Astrocyte (in vitro differentiated cells and primary cell): ENCODE measurements around the gene RPS21. TPM values are rescaled to one million over a fixed set of nuclear protein-coding genes. Genes with fewer than 3 reads are reported as not detected.

Experiments
- DNase-seq: peaks from one replicate; pipeline ENCODE4 v3.0.0-alpha.2; 2010; ENCODE audit warnings: low read depth
- FAIRE-seq: peaks from 2 replicates; lab custom pipeline; 2011; peaks lifted over from hg19 to GRCh38; lab: Jason Lieb, UNC
- H2AFZ ChIP-seq: 2 replicates; pipeline ENCODE4 v1.6.0; 2012; ENCODE audit warnings: low read depth, low read length, inconsistent platforms
- H3K27ac ChIP-seq: 2 replicates; pipeline ENCODE4 v1.5.1; 2011; ENCODE audit warnings: low read depth, low read length, inconsistent platforms
- H3K27me3 ChIP-seq: 2 replicates; pipeline ENCODE4 v1.6.0; 2011; ENCODE audit warnings: low read length, inconsistent platforms; ENCODE audit not compliant: insufficient read depth
- H3K36me3 ChIP-seq: 2 replicates; pipeline ENCODE4 v1.5.1; 2011; ENCODE audit warnings: low read length, inconsistent platforms; ENCODE audit not compliant: insufficient read depth
- H3K4me1 ChIP-seq: 2 replicates; pipeline ENCODE4 v1.5.1; 2011; ENCODE audit warnings: low read length, inconsistent platforms; ENCODE audit not compliant: insufficient read depth
- H3K4me2 ChIP-seq: 2 replicates; pipeline ENCODE4 v1.6.0; 2012; ENCODE audit warnings: low read length, inconsistent platforms
- H3K4me3 ChIP-seq: 2 replicates; pipeline ENCODE4 v1.5.1; 2011; ENCODE audit warnings: low read depth, mild to moderate bottlenecking, low read length, inconsistent platforms; ENCODE audit not compliant: insufficient read depth
- H3K79me2 ChIP-seq: 2 replicates; pipeline ENCODE4 v1.6.0; 2012; ENCODE audit warnings: mild to moderate bottlenecking, low read length, inconsistent platforms; ENCODE audit not compliant: insufficient read depth
- H3K9ac ChIP-seq: 2 replicates; pipeline ENCODE4 v1.6.0; 2012; ENCODE audit warnings: mild to moderate bottlenecking, low read length, inconsistent platforms
- H3K9me3 ChIP-seq: 2 replicates; pipeline ENCODE4 v1.5.1; 2012; ENCODE audit warnings: low read depth, mild to moderate bottlenecking, low read length, inconsistent platforms; ENCODE audit not compliant: insufficient read depth
- H4K20me1 ChIP-seq: 2 replicates; pipeline ENCODE4 v1.6.0; 2012; ENCODE audit warnings: low read length, inconsistent platforms; ENCODE audit not compliant: insufficient read depth
- H3K27ac Mint-ChIP-seq: one replicate; pipeline ENCODE4 v1.8.0; 2021; ENCODE audit warnings: mild to moderate bottlenecking, mixed read lengths; ENCODE audit not compliant: unreplicated experiment
- H3K27me3 Mint-ChIP-seq: one replicate; pipeline ENCODE4 v1.8.0; 2021; ENCODE audit warnings: low read depth, mixed read lengths; ENCODE audit not compliant: unreplicated experiment
- H3K36me3 Mint-ChIP-seq: one replicate; pipeline ENCODE4 v1.8.0; 2021; ENCODE audit warnings: low read depth, mixed read lengths; ENCODE audit not compliant: unreplicated experiment
- H3K4me1 Mint-ChIP-seq: one replicate; pipeline ENCODE4 v1.8.0; 2021; ENCODE audit warnings: low read depth, mixed read lengths; ENCODE audit not compliant: unreplicated experiment
- H3K4me3 Mint-ChIP-seq: one replicate; pipeline ENCODE4 v1.8.0; 2021; ENCODE audit warnings: mild to moderate bottlenecking, moderate library complexity, mixed read lengths; ENCODE audit not compliant: unreplicated experiment
- H3K9me3 Mint-ChIP-seq: one replicate; pipeline ENCODE4 v1.8.0; 2021; ENCODE audit warnings: mild to moderate bottlenecking, mixed read lengths; ENCODE audit not compliant: unreplicated experiment
- CTCF ChIP-seq: IDR thresholded peaks from 2 replicates; pipeline ENCODE4 v1.5.1; 2011; ENCODE audit warnings: low read depth, mild to moderate bottlenecking, inconsistent platforms, low read length, moderate library complexity; ENCODE audit not compliant: insufficient read depth
- EZH2 ChIP-seq: IDR thresholded peaks from 2 replicates; pipeline ENCODE4 v1.6.1; 2012; ENCODE audit warnings: mild to moderate bottlenecking, low read length, inconsistent platforms; ENCODE audit not compliant: insufficient read depth
- total RNA-seq: library from RNA; stranded (reverse); gene quantifications from 2 replicates; pipeline ENCODE4 v1.2.1, GENCODE V29; 2021

The RPS21 gene
- total RNA-seq, 1 donor from 2014 or later = 1,251 TPM

GRCh38 chr20:62363920-62364851 is 22.7 kb upstream of the RPS21 start:
- H3K27ac ChIP-seq = peak overlapping the region; percentile 1
- TF ChIP-seq CTCF = no peak
- no peak for TF ChIP-seq EZH2
- no peak overlapping the region for H3K9ac ChIP-seq
- peaks cover 41% of the 10 kb centered on the region for H4K20me1 ChIP-seq
- H3K4me2 ChIP-seq = peak overlapping the region; percentile 45
- peaks cover 14% of the 10 kb centered on the region for H3K79me2 ChIP-seq
- Mint-ChIP-seq H3K36me3 (no peaks in the 10 kb centered on the region), H3K4me1 (peaks cover 16% of the 10 kb centered on the region), H3K27me3 (no peaks in the 10 kb centered on the region), H3K4me3 (peak overlapping the region; percentile 79), H3K27ac (no peak overlapping the region), H3K9me3 (no peaks in the 10 kb centered on the region)
- DNase-seq = no peak
- no peak overlapping the region for H3K4me3 ChIP-seq
- no peak for FAIRE-seq
- no peaks in the 10 kb centered on the region for H3K27me3 ChIP-seq
- H2AFZ ChIP-seq = no peak overlapping the region
- no peaks in the 10 kb centered on the region for H3K36me3 ChIP-seq
- no peaks in the 10 kb centered on the region for H3K9me3 ChIP-seq
- peaks cover 50% of the 10 kb centered on the region for H3K4me1 ChIP-seq

GRCh38 chr20:62364911-62365736 is 21.8 kb upstream of the RPS21 start:
- no peak overlapping the region for H3K27ac ChIP-seq
- Mint-ChIP-seq H3K4me3 (peak overlapping the region; percentile 79), H3K36me3 (no peaks in the 10 kb centered on the region), H3K9me3 (no peaks in the 10 kb centered on the region), H3K27ac (no peak overlapping the region), H3K4me1 (peaks cover 20% of the 10 kb centered on the region), H3K27me3 (no peaks in the 10 kb centered on the region)
- H3K9ac ChIP-seq = no peak overlapping the region
- TF ChIP-seq CTCF = no peak
- no peak for TF ChIP-seq EZH2
- H2AFZ ChIP-seq = no peak overlapping the region
- peaks cover 52% of the 10 kb centered on the region for H3K4me1 ChIP-seq
- no peaks in the 10 kb centered on the region for H3K36me3 ChIP-seq
- peak overlapping the region; percentile 79 for H3K4me2 ChIP-seq
- no peak for DNase-seq
- H4K20me1 ChIP-seq = peaks cover 46% of the 10 kb centered on the region
- H3K4me3 ChIP-seq = no peak overlapping the region
- FAIRE-seq = no peak
- peaks cover 14% of the 10 kb centered on the region for H3K79me2 ChIP-seq
- H3K27me3 ChIP-seq = no peaks in the 10 kb centered on the region
- H3K9me3 ChIP-seq = no peaks in the 10 kb centered on the region
